ENCODE measurements around the gene SIGMAR1.

SIGMAR1 gene

DNA sequence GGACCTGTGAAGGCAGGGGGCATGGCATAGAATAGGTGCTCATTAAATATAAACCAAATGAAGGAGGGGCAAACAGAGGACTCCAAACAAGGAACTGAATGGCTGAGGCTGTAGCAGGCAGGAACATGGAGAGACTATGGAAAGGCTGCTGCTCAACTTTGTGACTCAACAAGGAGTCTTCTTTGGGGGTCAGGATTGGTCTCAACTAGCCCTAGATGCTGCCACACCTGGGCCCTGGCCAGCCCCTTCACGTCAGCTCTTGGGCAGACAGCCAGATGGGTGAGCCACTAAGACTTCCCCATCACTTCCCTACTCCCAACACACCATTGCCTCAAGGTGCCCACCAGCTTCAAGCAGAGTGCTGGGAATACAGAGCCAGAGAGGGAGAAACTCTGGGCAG is 36.7 kb downstream of the SIGMAR1 start:
- no peak for DNase-seq

DNA sequence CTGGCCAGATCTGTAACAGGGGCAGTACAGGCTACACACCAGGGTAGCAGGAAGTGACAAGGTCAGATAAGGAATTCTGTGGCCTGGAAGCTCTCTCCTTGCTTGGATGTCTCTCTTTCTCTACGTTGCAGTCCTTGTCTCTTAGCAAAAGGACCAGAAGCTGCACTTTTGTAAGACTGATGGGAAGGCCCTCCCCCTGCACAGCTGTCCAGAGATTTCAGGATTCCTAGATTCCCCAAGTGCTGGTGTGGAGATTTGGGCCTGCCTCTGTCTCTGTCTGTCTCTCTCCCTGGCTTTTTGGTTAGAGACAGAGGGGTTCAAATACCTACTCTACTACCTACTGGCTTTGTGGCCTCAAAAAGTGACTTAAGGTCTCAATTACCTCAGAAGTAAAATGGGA is 38.0 kb downstream of the SIGMAR1 start:
- no peak for DNase-seq

DNA sequence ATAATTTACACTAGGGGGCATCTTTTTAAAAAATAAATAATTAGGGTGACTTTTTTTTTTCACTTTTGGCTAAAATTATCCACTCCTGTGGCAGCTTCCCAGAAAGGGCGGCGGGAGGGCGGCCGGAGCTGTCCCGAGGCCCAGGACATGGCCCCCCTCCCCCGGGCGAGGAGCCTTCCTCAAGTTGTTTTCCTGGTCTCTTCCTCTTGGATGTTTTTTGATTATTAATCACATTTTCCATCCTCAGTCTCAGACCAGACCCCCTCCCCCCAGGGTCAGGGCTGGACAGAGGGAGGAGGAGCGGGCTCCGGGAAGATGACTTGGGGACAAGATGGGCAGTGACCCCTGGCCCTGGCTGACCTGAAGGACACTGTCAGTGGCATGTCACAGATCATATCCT is 43.4 kb downstream of the SIGMAR1 start:
- no peak for DNase-seq

DNA sequence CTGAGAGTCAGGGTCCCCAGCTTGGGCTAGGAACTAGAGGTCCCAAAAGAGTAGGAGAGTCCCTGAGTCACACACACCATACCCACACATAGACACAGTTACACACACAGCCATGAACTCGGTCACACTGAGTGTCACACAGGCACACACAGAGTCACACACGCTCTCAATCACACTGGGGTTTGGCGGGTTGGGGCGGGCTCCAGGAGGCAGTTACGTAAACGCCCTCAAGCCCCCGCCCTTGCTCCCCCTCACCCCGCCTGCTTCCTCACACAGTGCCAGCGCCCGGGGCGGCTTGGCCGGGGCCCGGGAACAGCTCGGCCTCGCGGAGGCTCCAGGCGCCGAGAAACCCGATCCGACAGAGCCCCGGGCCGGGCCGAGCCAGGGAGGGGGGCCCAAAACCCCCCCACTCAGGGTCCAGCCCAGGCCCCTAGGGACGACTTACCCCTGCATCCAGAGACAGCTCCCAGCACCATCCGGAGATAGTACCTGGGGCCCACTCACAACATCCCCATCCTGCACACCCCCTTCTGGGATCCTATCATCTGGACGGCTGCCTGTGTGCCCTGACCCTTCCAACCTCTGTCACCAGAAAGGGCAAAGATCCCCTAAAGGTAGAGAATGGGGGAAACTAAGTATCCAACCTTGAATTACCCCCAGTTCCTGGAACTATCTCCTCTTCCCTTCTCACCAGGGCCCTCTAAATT is 44.5 kb downstream of the SIGMAR1 start:
- no peak for DNase-seq

DNA sequence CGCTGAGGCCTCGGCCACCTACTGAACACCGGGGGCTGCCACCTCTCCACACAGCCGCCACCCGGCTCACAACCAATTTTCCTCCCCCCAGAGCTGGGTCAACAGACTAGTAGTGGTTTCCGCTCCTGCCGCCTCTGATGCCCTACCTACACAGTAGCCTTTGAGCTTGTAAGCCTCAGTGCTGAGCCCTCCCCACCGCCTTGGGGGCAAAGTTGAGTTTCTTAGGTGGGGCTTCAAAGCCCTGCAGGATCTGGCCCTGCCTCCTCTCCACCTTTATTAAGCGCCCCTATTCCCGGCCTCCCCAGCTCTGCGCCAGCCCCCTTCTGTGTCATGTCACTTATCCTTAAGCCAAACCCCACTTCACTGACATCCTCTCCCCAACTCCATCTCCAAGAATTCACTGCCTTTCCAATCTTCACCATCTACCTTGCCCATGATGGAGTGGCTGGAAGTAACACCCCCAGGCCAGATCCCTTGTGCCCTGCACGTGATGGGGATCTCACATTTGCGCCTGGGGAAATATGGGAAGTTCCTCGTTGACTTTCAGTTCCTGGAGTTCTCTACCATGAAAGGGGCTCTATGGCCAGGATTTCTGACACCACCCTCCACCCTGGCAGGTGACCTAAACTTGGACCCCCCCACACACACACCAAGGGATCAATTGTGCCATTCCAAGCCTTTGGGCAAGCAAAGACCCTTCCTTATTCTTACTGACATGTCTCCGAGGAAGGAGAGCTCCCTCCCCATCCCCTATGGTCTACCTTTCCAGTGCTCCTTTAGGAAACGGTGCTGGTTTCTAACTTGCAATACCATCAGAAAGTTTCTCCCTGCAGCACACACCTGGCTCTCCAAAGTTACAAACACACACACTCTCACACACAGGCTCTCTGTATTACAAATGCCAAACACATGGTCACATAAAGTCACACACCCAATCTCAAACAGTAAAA is 45.4 kb downstream of the SIGMAR1 start:
- DNase-seq = no peak

DNA sequence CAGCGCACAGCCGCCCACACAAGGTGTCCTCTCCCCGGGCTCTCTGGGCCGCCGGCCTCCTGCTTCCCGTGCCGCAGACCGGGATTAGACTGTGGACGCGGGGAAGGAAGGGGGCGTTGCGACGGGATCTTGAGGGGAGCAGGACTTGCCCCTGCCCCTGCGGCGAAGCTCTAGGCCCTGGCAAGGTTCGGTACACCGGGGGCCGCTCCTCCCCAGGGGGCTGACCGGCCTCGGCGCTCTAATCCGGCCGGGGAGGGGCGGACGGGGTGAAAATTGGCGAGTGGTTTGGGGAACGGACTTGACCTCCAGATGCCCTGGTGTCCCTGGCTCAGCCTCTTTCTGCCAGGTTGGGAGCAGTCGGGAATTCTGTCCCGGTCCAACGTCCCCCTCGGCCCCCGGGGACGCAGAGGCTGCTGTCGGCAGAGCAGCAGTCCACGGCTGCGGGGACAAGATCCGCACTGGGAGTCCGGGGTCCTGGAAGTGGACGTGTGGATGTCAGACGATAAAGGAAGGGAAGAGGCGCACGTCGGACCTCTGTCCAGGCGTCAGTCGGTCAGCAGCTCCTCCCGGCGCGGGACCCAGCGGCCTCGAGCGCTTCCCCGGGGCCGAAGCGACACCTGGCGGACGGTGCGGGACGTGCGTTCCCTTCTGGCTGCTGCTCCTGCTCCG is 46.2 kb downstream of the SIGMAR1 start:
- DNase-seq = no peak

DNA sequence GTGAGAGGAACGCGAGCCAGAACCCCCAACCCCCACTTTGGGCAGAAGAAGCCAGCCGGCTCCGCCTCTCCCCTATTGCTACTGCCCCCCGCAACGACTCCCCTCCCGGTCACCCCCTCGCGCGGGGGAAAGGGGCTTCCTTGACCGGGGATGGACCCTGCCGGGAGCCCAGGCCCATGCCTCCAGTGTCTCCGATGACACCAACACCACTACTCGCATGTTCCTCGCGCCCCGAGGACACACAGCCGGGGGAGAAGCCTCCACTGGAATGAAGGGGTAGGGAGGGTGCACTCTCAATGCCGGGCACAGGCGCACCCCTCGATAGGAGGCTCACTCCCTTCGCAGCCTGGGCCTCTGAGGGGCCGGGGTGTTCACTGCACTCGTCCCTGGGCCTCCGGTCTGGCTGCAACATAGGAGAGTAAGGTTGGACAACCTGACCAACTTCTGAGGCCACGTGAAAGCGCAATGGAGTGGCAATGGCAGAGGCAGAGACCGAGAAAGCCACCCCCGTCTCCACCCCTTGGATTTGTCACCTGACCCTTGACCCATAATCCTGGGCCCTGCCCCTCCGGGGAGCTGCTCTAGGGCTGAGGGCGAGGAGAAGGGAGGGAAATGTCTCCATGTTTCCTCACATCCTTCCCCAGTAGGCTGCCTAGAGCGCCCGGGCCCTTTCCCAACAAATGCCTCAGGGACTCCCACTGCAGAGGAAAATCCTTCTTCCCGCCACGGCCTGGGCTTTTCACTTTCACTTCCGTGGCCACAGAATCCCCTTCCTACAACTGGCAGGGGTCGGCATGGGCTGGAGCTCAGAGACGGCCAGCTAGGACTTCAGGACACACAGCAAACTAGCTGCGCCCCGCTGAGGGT is 47.0 kb downstream of the SIGMAR1 start:
- DNase-seq = no peak

DNA sequence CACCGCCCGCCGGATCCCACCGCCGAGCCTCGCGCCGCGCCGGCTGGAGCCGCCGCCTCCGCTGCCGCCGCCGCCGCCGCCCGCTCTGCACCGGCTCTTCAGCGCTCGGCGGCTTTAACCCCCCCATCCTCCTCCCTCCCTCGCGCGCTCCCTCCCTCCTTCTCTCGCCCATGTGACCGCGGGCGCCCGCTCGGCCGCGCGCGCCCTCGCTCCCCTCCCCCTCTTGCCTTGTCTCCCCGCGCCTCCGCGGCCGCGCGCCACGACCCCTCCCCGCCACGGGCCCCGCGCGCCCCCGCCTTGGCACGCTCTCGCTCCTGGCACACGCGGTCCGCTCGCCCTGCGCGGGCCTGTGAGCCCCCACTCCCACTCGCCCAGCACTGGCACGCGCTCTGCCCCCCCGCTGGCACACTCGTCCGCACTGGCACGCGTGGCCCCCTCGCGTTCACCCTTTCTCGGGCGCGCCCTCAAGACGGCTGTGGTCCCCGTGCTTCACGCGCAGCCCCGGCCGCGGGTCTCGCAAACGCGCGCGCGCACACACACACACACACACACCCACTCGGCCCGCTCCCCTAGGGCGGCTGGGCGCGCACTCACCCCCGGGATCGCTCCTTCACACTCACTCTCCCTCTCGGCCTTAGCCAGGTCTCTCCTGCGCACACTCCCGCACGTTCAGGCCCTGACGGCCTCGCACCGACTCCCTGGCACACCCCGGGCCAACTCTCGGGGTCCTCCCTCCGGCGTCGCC is 47.8 kb downstream of the SIGMAR1 start, which contains the start of gene CNTFR:
Gene CNTFR (minus strand): TSS at position 89 of the 745 bp plus-strand sequence. CDS start 20,743 bp downstream, outside the sequence.
- no peak for DNase-seq

DNA sequence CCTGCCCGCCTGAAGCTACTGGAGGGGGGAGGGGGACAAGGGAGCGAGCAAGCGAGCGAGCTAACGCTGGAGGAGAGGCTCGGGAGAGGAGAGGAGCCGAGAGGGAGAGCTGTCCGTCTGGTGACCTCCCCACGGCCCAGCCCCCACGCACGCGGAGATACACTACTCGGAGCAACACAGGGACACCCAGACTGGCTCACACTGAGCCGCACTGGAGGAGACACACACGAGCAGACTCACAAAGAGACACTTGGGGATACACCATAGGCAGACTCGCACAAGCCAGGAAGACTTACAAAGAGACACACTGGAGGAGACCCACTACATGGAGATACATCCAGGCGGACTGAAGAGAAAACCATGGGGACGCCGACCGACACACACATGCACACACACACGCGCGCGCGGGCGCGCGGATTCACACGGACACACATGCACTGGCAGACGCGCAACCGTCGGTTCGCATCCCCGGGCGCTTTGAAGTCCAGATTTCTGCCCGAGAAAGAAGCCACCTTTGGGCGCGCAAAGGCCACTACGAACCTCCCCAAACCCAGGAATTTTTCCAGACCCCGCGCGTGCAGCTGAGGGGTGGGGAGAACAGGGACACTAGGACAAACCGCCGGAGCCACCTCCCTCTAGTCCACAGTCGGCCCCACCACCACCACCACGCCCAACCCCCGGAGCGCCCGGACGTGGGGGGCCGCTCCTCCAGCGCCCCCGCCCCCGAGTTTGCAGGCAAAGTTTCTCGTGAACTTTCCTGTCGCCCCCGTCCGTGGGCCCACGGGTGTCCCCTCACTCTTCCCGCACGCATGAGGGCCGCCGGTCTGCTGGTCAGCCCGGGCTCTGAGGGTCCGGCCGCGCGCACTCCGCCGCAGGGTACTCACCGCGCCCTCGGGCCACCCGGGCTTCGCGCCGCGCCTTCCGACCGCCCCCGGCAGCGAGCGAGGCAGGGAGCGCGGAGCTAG is 48.6 kb downstream of the SIGMAR1 start:
- DNase-seq = no peak

DNA sequence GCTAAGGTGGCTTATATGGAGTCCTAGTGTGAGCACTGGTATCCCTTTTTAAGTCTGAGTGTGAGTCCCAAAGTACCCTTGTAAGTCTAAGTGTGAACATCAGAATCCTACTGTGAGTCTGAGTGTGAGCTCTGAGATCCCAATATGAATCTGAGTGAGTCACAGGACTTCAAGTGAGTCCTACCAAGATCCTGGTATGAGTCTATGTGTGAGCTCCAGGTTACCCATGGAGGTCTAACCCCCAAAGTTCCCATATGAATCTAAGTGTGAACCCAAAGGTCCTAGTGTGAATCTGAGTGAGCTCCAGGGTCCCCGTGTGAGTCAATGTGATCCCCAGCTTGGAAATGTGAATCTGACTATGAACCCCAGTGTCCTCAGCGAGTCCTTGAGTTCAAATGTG is 50.3 kb downstream of the SIGMAR1 start:
- no peak for DNase-seq

DNA sequence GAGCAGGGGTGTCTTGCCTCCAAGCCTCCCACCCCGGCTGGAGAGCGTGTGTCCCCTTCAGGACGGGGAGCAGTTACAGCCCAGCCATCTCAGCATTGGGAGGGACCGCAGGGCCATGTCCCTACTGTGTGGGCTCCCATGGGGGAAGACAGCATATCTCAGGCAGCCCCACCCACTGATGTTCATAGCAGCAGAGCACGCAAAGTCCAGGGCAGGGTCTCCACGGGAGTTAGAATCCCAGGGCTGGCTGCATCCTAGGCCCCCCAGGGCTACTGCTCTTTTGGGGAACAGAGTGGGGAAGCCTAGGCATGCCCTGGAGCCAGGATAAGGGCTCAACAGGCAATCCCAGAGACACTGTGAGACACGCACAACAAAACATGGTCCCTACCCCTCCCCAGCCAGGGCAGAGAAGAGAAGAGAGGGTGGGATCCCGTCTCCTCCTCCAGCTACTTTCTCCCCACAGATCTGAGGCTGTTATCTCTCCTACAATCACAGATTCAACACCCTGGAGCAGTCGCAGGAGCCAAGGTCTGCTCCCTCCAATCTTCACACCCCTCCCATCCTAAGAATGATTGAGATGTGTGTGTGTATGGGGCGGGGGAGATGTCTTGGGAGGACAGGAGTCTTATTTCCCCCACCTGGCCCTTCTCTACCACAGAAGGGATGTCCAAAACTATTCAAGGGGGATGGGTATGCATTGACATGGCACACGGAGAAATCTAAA is 51.5 kb downstream of the SIGMAR1 start:
- no peak for DNase-seq

DNA sequence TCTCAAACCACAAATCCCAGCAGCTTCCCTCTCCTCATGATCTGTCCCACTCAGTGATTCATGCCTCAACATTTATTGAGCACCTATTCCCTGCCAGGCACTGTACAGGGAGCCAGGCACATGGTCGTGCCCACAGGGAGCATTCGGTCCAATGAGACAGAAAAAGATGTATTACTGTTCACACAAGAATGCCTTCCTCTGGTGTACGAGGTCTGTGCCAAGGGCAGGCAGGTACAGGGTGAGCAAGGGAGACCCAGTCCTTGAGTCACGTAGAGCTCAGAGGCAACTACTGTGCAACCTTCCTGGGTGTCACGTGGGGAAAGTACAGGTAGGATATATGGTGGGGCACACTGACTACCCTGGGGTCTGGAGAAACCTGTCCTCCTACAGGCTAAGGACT is 52.6 kb downstream of the SIGMAR1 start:
- no peak for DNase-seq
